OCI-LY1 (cell line): ENCODE data around the gene MYB.

ENCODE experiments used
- H2AFZ ChIP-seq: fragments of 200-600 bp; sonication (generic), shearing (Covaris generic); 2 replicates; pipeline ENCODE4 v1.6.0; 2014; ENCODE audit warnings: antibody characterized with exemption, mild to moderate bottlenecking, low read length
- H3F3A ChIP-seq: fragments of 200-600 bp; sonication (generic), shearing (Covaris generic); 2 replicates; pipeline ENCODE4 v1.6.0; 2014; ENCODE audit warnings: mild to moderate bottlenecking, antibody characterized with exemption, low read length, moderate library complexity; ENCODE audit not compliant: insufficient read depth
- H3K27ac ChIP-seq: fragments of 200-600 bp; sonication (generic); 2 replicates; pipeline ENCODE4 v1.5.1; 2014; ENCODE audit warnings: low read length, mixed run types, mild to moderate bottlenecking, low read depth; ENCODE audit not compliant: poor library complexity, severe bottlenecking
- H3K27me3 ChIP-seq: fragments of 200-600 bp; sonication (generic); 2 replicates; pipeline ENCODE4 v1.6.0; 2014; ENCODE audit warnings: antibody characterized with exemption, mild to moderate bottlenecking, low read length, moderate library complexity; ENCODE audit not compliant: insufficient read depth
- H3K36me3 ChIP-seq: fragments of 200-600 bp; sonication (generic); 2 replicates; pipeline ENCODE4 v1.6.1; 2014; ENCODE audit warnings: mild to moderate bottlenecking, antibody characterized with exemption, low read length, moderate library complexity, mixed read lengths; ENCODE audit not compliant: insufficient read depth
- H3K4me1 ChIP-seq: fragments of 200-600 bp; sonication (generic); 2 replicates; pipeline ENCODE4 v1.5.1; 2014; ENCODE audit warnings: mild to moderate bottlenecking, low read length, moderate library complexity; ENCODE audit not compliant: insufficient read depth, severe bottlenecking
- H3K4me2 ChIP-seq: fragments of 200-600 bp; sonication (generic), shearing (Covaris generic); 2 replicates; pipeline ENCODE4 v1.6.1; 2014; ENCODE audit warnings: low read length
- H3K4me3 ChIP-seq: fragments of 200-600 bp; sonication (generic); 2 replicates; pipeline ENCODE4 v1.5.1; 2014; ENCODE audit warnings: low read length, low read depth, mild to moderate bottlenecking, mixed read lengths; ENCODE audit not compliant: poor library complexity, severe bottlenecking
- H3K79me2 ChIP-seq: fragments of 200-600 bp; shearing (Covaris generic); 2 replicates; pipeline ENCODE4 v1.6.1; 2016; ENCODE audit warnings: mixed run types, low read length, mixed read lengths; ENCODE audit not compliant: insufficient read depth
- H3K9ac ChIP-seq: fragments of 200-600 bp; sonication (generic), shearing (Covaris generic); 2 replicates; pipeline ENCODE4 v1.6.1; 2014; ENCODE audit warnings: mild to moderate bottlenecking, low read length, mixed read lengths
- H3K9me2 ChIP-seq: fragments of 200-600 bp; sonication (generic), shearing (Covaris generic); 2 replicates; pipeline ENCODE4 v1.6.1; 2014; ENCODE audit warnings: low read depth, mild to moderate bottlenecking, low read length, mixed read lengths
- H3K9me3 ChIP-seq: fragments of 200-600 bp; shearing (Covaris generic); 2 replicates; pipeline ENCODE4 v1.6.1; 2014; ENCODE audit warnings: low read length, mixed read lengths
- H4K20me1 ChIP-seq: fragments of 200-600 bp; sonication (generic), shearing (Covaris generic); 2 replicates; pipeline ENCODE4 v1.6.0; 2016; ENCODE audit warnings: mild to moderate bottlenecking, low read length; ENCODE audit not compliant: insufficient read depth
- CTCF ChIP-seq: fragments of 200-600 bp; sonication (generic), shearing (Covaris generic); IDR thresholded peaks from 2 replicates; pipeline ENCODE4 v1.5.1; 2017; ENCODE audit warnings: mild to moderate bottlenecking, antibody characterized with exemption, low read length, moderate library complexity, mixed read lengths
- EZH2 ChIP-seq: fragments of 200-600 bp; sonication (generic), shearing (Covaris generic); IDR thresholded peaks from 2 replicates; pipeline ENCODE4 v1.8.0; 2017; ENCODE audit warnings: borderline replicate concordance, mixed run types, mild to moderate bottlenecking, antibody characterized with exemption, low read length, moderate library complexity, mixed read lengths

MYB gene

DNA sequence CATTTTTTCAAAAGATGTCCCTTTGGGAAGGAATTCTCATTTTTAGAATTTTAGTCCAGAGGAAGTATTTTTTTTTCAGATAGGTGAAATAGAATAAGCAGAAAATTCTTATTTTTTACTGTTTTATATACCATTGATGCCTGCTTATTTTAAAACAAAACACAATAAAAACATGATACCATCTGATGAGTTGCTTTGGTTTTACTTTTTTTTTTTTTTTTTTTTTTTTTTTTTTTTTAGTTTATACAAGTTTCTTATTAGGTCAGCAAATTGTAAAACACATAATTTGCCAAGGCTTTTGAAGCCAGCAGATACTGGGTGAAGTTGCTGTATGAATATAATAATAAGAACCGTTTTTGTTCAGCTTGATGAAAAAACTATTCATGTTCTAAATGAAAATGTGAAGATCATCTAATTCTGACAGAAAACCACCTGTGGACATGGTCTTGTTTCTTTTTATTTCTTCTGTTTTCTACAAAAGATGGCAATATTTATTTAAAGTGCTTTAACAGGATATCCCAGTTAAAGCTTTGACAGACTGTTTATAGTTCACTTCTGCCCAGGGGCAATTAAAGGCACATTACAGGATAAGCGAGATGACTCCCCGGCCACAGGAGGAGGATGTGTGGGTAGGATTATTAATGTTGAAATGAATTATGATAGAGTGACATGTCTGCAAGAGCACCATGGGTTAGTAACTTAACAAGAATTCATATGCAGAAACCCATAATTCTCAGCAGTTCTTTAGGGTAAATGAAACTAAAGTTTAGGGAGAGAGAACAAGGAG, 31.1 kb downstream of the MYB start:
- Histone ChIP-seq H3K4me1 (no peaks in the 10 kb centered on the region), H3K9ac (no peak overlapping the region), H3K4me3 (no peak overlapping the region), H3K9me2 (no peaks in the 10 kb centered on the region), H3K36me3 (peaks cover 52% of the 10 kb centered on the region), H3F3A (no peaks in the 10 kb centered on the region), H3K27me3 (no peaks in the 10 kb centered on the region), H3K4me2 (no peak overlapping the region), H4K20me1 (no peaks in the 10 kb centered on the region), H3K79me2 (no peaks in the 10 kb centered on the region), H2AFZ (no peak overlapping the region), H3K27ac (no peak overlapping the region), H3K9me3 (0 out of 2 replicates have a peak, but pooled peaks cover 4% of the 10 kb centered on the region)
- no peak for TF ChIP-seq CTCF
- no peak for TF ChIP-seq EZH2

DNA sequence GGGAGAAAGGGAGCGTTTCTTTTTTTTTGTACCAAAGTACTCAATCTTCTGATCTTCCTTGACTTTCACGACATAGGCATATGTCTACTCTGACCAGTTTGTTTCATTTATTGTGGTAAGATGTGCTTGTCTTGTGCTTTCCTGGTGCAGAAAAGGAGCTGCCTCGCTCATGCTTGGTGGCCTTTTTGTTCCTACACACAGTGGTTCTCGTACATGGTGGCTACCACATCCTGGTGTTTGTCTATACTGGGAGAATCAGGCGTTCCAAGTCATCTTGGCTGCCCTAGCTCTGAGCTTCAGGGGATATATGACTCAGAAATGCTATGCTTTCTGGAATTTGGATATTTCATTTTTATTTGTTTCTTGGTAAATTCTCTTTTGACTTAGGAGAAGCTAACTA, 31.8 kb downstream of the MYB start:
- no peak overlapping the region for H3K9ac ChIP-seq
- no peak for TF ChIP-seq CTCF
- TF ChIP-seq EZH2, result no peak
- no peaks in the 10 kb centered on the region for H3K4me1 ChIP-seq
- H3K4me2 ChIP-seq, result no peak overlapping the region
- no peak overlapping the region for H3K27ac ChIP-seq
- no peaks in the 10 kb centered on the region for H3K79me2 ChIP-seq
- no peak overlapping the region for H2AFZ ChIP-seq
- no peaks in the 10 kb centered on the region for H3K27me3 ChIP-seq
- no peak overlapping the region for H3K4me3 ChIP-seq
- 0 out of 2 replicates have a peak, but pooled peaks cover 4% of the 10 kb centered on the region for H3K9me3 ChIP-seq
- no peaks in the 10 kb centered on the region for H3K9me2 ChIP-seq
- H3F3A ChIP-seq, result no peaks in the 10 kb centered on the region
- H3K36me3 ChIP-seq, result peaks cover 53% of the 10 kb centered on the region
- no peaks in the 10 kb centered on the region for H4K20me1 ChIP-seq

DNA sequence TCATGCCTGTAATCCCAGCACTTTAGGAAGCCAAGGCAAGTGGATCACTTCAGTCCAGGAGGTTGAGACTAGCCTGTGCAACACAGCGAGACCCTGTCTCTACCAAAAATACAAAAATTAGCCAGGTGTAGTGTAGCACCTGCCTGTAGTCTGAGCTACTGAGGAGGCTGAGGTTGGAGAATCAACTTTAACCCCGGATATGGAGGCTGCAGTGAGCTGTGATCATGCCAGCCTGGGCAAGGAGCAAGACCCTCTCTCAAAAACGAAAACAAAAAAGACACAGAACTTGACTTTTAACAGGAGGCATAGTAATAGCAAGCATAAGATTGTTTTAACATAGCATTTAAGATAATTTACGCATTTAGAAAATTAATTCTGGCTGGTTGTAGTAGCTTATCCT, 32.5 kb downstream of the MYB start:
- Histone ChIP-seq H3K4me2 (no peak overlapping the region), H4K20me1 (no peaks in the 10 kb centered on the region), H3K27me3 (no peaks in the 10 kb centered on the region), H3K36me3 (peaks cover 48% of the 10 kb centered on the region), H3K9me3 (0 out of 2 replicates have a peak, but pooled peaks cover 4% of the 10 kb centered on the region), H3K27ac (no peak overlapping the region), H3K9ac (no peak overlapping the region), H3K79me2 (no peaks in the 10 kb centered on the region), H3K4me1 (no peaks in the 10 kb centered on the region), H3K9me2 (no peaks in the 10 kb centered on the region), H3F3A (no peaks in the 10 kb centered on the region), H3K4me3 (no peak overlapping the region), H2AFZ (no peak overlapping the region)
- TF ChIP-seq CTCF (no peak), EZH2 (no peak)
